ENCODE measurements around the gene RGS11.

DNA sequence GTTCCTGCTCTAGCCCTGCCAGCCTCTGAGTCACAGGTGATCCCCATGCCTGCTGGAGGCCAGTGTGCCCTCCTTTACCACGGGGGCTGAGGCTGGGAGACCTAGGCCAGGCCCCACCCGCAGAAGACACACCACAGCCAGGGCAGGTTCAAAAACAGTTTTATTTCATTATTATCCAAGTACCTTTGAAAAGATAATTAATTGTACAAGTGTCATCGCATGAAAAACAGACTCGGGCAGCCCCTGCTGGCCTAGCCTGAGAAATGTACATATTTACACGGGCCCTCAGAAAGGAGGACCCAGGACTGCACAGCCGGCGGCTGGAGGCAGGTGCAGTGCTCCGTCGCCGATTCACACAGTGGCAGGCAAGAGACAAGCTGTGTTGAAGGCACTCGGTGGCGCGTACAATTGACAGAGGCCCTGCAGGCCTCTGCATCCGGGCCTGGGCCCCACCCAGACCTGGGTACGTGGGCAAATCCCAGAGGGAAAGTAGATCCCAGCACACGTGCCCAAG, 11.6 kb upstream of the RGS11 start:
- TF ChIP-seq, protein P1, sequence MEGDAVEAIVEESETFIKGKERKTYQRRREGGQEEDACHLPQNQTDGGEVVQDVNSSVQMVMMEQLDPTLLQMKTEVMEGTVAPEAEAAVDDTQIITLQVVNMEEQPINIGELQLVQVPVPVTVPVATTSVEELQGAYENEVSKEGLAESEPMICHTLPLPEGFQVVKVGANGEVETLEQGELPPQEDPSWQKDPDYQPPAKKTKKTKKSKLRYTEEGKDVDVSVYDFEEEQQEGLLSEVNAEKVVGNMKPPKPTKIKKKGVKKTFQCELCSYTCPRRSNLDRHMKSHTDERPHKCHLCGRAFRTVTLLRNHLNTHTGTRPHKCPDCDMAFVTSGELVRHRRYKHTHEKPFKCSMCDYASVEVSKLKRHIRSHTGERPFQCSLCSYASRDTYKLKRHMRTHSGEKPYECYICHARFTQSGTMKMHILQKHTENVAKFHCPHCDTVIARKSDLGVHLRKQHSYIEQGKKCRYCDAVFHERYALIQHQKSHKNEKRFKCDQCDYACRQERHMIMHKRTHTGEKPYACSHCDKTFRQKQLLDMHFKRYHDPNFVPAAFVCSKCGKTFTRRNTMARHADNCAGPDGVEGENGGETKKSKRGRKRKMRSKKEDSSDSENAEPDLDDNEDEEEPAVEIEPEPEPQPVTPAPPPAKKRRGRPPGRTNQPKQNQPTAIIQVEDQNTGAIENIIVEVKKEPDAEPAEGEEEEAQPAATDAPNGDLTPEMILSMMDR (IDR thresholded peaks at IDR 0.05) = no peak
- TF ChIP-seq POLR2AphosphoS5 (IDR thresholded peaks at IDR 0.05; ENCODE audit: low read depth, low read length) (no peak), SIN3A (IDR thresholded peaks at IDR 0.05; ENCODE audit: borderline replicate concordance, insufficient read depth, low read depth, low read length) (no peak), TCF7L2 (IDR thresholded peaks at IDR 0.05; ENCODE audit: low read depth, low read length) (no peak)
- TF ChIP-seq, protein P2, sequence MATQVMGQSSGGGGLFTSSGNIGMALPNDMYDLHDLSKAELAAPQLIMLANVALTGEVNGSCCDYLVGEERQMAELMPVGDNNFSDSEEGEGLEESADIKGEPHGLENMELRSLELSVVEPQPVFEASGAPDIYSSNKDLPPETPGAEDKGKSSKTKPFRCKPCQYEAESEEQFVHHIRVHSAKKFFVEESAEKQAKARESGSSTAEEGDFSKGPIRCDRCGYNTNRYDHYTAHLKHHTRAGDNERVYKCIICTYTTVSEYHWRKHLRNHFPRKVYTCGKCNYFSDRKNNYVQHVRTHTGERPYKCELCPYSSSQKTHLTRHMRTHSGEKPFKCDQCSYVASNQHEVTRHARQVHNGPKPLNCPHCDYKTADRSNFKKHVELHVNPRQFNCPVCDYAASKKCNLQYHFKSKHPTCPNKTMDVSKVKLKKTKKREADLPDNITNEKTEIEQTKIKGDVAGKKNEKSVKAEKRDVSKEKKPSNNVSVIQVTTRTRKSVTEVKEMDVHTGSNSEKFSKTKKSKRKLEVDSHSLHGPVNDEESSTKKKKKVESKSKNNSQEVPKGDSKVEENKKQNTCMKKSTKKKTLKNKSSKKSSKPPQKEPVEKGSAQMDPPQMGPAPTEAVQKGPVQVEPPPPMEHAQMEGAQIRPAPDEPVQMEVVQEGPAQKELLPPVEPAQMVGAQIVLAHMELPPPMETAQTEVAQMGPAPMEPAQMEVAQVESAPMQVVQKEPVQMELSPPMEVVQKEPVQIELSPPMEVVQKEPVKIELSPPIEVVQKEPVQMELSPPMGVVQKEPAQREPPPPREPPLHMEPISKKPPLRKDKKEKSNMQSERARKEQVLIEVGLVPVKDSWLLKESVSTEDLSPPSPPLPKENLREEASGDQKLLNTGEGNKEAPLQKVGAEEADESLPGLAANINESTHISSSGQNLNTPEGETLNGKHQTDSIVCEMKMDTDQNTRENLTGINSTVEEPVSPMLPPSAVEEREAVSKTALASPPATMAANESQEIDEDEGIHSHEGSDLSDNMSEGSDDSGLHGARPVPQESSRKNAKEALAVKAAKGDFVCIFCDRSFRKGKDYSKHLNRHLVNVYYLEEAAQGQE (IDR thresholded peaks at IDR 0.05; ENCODE audit: insufficient read depth in 1 of 2, low read depth in 2 of 2, low read length in 1 of 2) = no peak

All from Panc1 (cell line).